GM23338 (cell line): ENCODE data around the gene PRG2. TPM values are rescaled to one million over a fixed set of nuclear protein-coding genes. Genes with fewer than 3 reads are reported as not detected.

Experiments
- ATAC-seq: fragments of 200-7000 bp; cut with Tn5 transposase; 3 replicates; pipeline ENCODE4 v1.9.1; 2020
- DNase-seq: peaks from one replicate; pipeline ENCODE4 v3.0.0-alpha.2; 2015; ENCODE audit warnings: low spot score
- H2AFZ ChIP-seq: fragments of 200-600 bp; sonication (generic); 2 replicates; pipeline ENCODE4 v1.8.0; 2016; ENCODE audit warnings: antibody characterized with exemption, mild to moderate bottlenecking, moderate library complexity
- H3F3A ChIP-seq: fragments of 200-600 bp; sonication (generic); replicated peaks from 2 replicates; pipeline ENCODE4 v1.8.0; 2017; ENCODE audit warnings: antibody characterized with exemption, mixed run types, low read depth
- H3K27ac ChIP-seq: fragments of 200-600 bp; sonication (generic); 2 replicates; pipeline ENCODE4 v1.6.1; 2016; ENCODE audit warnings: low read depth
- H3K27me3 ChIP-seq: fragments of 200-600 bp; sonication (generic); 2 replicates; pipeline ENCODE4 v1.8.0; 2016; ENCODE audit warnings: mild to moderate bottlenecking, mixed run types, moderate library complexity; ENCODE audit not compliant: insufficient read depth
- H3K36me3 ChIP-seq: fragments of 200-600 bp; sonication (generic); 2 replicates; pipeline ENCODE4 v1.8.0; 2016; ENCODE audit warnings: mild to moderate bottlenecking; ENCODE audit not compliant: insufficient read depth
- H3K4me1 ChIP-seq: fragments of 200-600 bp; sonication (generic); 2 replicates; pipeline ENCODE4 v1.8.0; 2016; ENCODE audit warnings: mild to moderate bottlenecking, moderate library complexity; ENCODE audit not compliant: insufficient read depth
- H3K4me2 ChIP-seq: fragments of 200-600 bp; sonication (generic); 2 replicates; pipeline ENCODE4 v1.7.1; 2017; ENCODE audit warnings: mixed run types
- H3K4me3 ChIP-seq: fragments of 200-600 bp; sonication (generic); 2 replicates; pipeline ENCODE4 v1.6.1; 2016; ENCODE audit warnings: mixed run types
- H3K79me2 ChIP-seq: fragments of 200-600 bp; sonication (generic); replicated peaks from 2 replicates; pipeline ENCODE4 v1.8.0; 2017; ENCODE audit warnings: mild to moderate bottlenecking; ENCODE audit not compliant: insufficient read depth
- H3K9me2 ChIP-seq: fragments of 200-600 bp; sonication (generic); 2 replicates; pipeline ENCODE4 v1.8.0; 2017; ENCODE audit not compliant: insufficient read depth
- H4K20me1 ChIP-seq: fragments of 200-600 bp; sonication (generic); replicated peaks from 2 replicates; pipeline ENCODE4 v1.8.0; 2017; ENCODE audit warnings: mild to moderate bottlenecking; ENCODE audit not compliant: insufficient read depth
- H3K27ac Mint-ChIP-seq: 2 replicates; pipeline ENCODE4 v1.8.0; 2020; ENCODE audit warnings: inconsistent platforms, mild to moderate bottlenecking, moderate library complexity, mixed read lengths
- H3K27me3 Mint-ChIP-seq: 3 replicates; pipeline ENCODE4 v1.8.0; 2022; ENCODE audit warnings: low read depth, mild to moderate bottlenecking, moderate library complexity, mixed read lengths, inconsistent platforms; ENCODE audit not compliant: insufficient read depth, poor library complexity
- H3K36me3 Mint-ChIP-seq: 3 replicates; pipeline ENCODE4 v1.8.0; 2021; ENCODE audit warnings: low read depth, mild to moderate bottlenecking, inconsistent platforms, moderate library complexity, mixed read lengths
- H3K4me1 Mint-ChIP-seq: 3 replicates; pipeline ENCODE4 v1.8.0; 2020; ENCODE audit warnings: mild to moderate bottlenecking, inconsistent platforms, mixed read lengths
- H3K4me3 Mint-ChIP-seq: 3 replicates; pipeline ENCODE4 v1.8.0; 2021; ENCODE audit warnings: moderate library complexity, mild to moderate bottlenecking, inconsistent platforms, mixed read lengths
- H3K9me3 Mint-ChIP-seq: 3 replicates; pipeline ENCODE4 v1.8.0; 2020; ENCODE audit warnings: moderate library complexity, mild to moderate bottlenecking, inconsistent platforms, mixed read lengths
- CREB1 ChIP-seq: fragments of 250-450 bp; sonication (Bioruptor Pico); IDR thresholded peaks from 2 replicates; pipeline ENCODE4 v1.5.0; 2020; ENCODE audit warnings: low read depth, mild to moderate bottlenecking, moderate library complexity
- CTCF ChIP-seq, 2 experiments: fragments of 200-600 bp in 1 of 2; sonication (generic) in 1 of 2; conservative IDR thresholded peaks; 2 replicates each; pipeline versions ENCODE4 v1.5.1 to v1.6.1; 2016 to 2017; ENCODE audit warnings: antibody characterized with exemption in 2 of 2, low read depth in 2 of 2, mild to moderate bottlenecking in 2 of 2, moderate library complexity in 1 of 2
- ETS1 ChIP-seq: IDR thresholded peaks from 2 replicates; pipeline ENCODE4 v1.6.1; 2016; ENCODE audit warnings: antibody characterized with exemption
- EZH2 ChIP-seq: fragments of 200-600 bp; sonication (generic); IDR thresholded peaks from one replicate; pipeline ENCODE4 v1.8.0; 2017; ENCODE audit warnings: antibody characterized with exemption, mild to moderate bottlenecking, low read depth; ENCODE audit not compliant: unreplicated experiment
- EZH2phosphoT487 ChIP-seq: fragments of 200-600 bp; sonication (generic); IDR thresholded peaks from one replicate; pipeline ENCODE4 v1.8.1; 2018; ENCODE audit warnings: antibody characterized with exemption; ENCODE audit not compliant: unreplicated experiment
- JUNB ChIP-seq: IDR thresholded peaks from one replicate; pipeline ENCODE4 v1.6.1; 2016; ENCODE audit warnings: antibody characterized with exemption; ENCODE audit not compliant: unreplicated experiment
- NANOG ChIP-seq: IDR thresholded peaks from 2 replicates; pipeline ENCODE4 v1.6.1; 2016; ENCODE audit warnings: antibody characterized with exemption, borderline replicate concordance
- POLR2AphosphoS5 ChIP-seq: IDR thresholded peaks from 2 replicates; pipeline ENCODE4 v1.6.1; 2016; ENCODE audit warnings: antibody characterized with exemption, low read depth
- REST ChIP-seq: IDR thresholded peaks from one replicate; pipeline ENCODE4 v1.6.1; 2018; ENCODE audit warnings: antibody characterized with exemption; ENCODE audit not compliant: unreplicated experiment
- STAT1 ChIP-seq: IDR thresholded peaks from one replicate; pipeline ENCODE4 v1.6.1; 2016; ENCODE audit warnings: antibody characterized with exemption; ENCODE audit not compliant: unreplicated experiment
- ZNF114 ChIP-seq: fragments of 250-450 bp; sonication (Bioruptor Pico); IDR thresholded peaks from 2 replicates; pipeline ENCODE4 v1.5.0; 2020; ENCODE audit warnings: mild to moderate bottlenecking, moderate library complexity
- ZNF331 ChIP-seq: fragments of 250-450 bp; sonication (Bioruptor Pico); IDR thresholded peaks from 2 replicates; pipeline ENCODE4 v1.5.0; 2020; ENCODE audit warnings: low read depth, mild to moderate bottlenecking, moderate library complexity
- ZNF462 ChIP-seq: fragments of 250-450 bp; sonication (Bioruptor Pico); IDR thresholded peaks from 2 replicates; pipeline ENCODE4 v1.5.0; 2020; ENCODE audit warnings: mild to moderate bottlenecking, moderate library complexity
- polyA plus RNA-seq: library from polyadenylated mRNA; unstranded; fragments of >200 nt; fragmentation: Nextera tagmentation; extraction: Ambion mirVana; gene quantifications from 2 replicates; pipeline ENCODE4 v1.2.1, GENCODE V29; 2016
- total RNA-seq: library from RNA; depleted of rRNA; stranded (reverse); fragments of >200 nt; shearing (Covaris generic); gene quantifications from 2 replicates; pipeline ENCODE4 v1.2.3, GENCODE V29; 2014

PRG2 gene
- total and polyA plus RNA-seq, 2 experiments from 2014 or later: not detected

GRCh38 chr11:57422669-57423068 lies 32.2 kb upstream of the PRG2 start:
- Histone ChIP-seq H3K9me2 (no peaks in the 10 kb centered on the region), H2AFZ (no peak overlapping the region), H3K79me2 (0 out of 2 replicates have a peak, but pooled peaks cover 5% of the 10 kb centered on the region), H3K4me3 (no peak overlapping the region), H3K4me1 (peaks cover 14% of the 10 kb centered on the region), H3K36me3 (no peaks in the 10 kb centered on the region; the same call in 1 of the 2 replicates), H3F3A (no peaks in the 10 kb centered on the region; the same call in 1 of the 2 replicates), H3K4me2 (no peak overlapping the region), H3K27ac (no peak overlapping the region), H3K27me3 (peaks cover 8% of the 10 kb centered on the region; the same call in 1 of the 2 replicates), H4K20me1 (no peaks in the 10 kb centered on the region; the same call in none of the 2 replicates)
- Mint-ChIP-seq H3K27me3 (peaks cover 9% of the 10 kb centered on the region), H3K4me3 (no peak overlapping the region), H3K4me1 (peaks cover 20% of the 10 kb centered on the region), H3K9me3 (no peaks in the 10 kb centered on the region), H3K36me3 (peaks cover 45% of the 10 kb centered on the region), H3K27ac (no peak overlapping the region)
- ATAC-seq (no peak), DNase-seq (no peak)
- TF ChIP-seq CTCF (conservative IDR thresholded peaks at IDR 0.05; ENCODE audit: low read depth in 2 of 2): no peak
- no peak for TF ChIP-seq EZH2phosphoT487
- TF ChIP-seq STAT1: no peak
- no peak for TF ChIP-seq EZH2
- TF ChIP-seq NANOG: no peak
- TF ChIP-seq ZNF462 (CRISPR knock-in tag): no peak
- no peak for TF ChIP-seq REST
- TF ChIP-seq ZNF331 (CRISPR knock-in tag): no peak
- no peak for TF ChIP-seq ZNF114 (CRISPR knock-in tag)
- no peak for TF ChIP-seq ETS1
- no peak for TF ChIP-seq JUNB
- no peak for TF ChIP-seq CREB1
- no peak for TF ChIP-seq POLR2AphosphoS5
